Neural cell (in vitro differentiated cells): ENCODE data around the gene LAYN.

ENCODE experiments used
- CTCF ChIP-seq: fragments of 450-650 bp; IDR thresholded peaks from 2 replicates; pipeline ENCODE4 v1.5.1; 2014; ENCODE audit warnings: antibody characterized with exemption, mild to moderate bottlenecking, moderate library complexity; ENCODE audit not compliant: poor library complexity, severe bottlenecking
- EP300 ChIP-seq: fragments of 450-650 bp; conservative IDR thresholded peaks from 2 replicates; pipeline ENCODE4 v1.6.1; 2014; ENCODE audit warnings: antibody characterized with exemption, mild to moderate bottlenecking, moderate library complexity; ENCODE audit not compliant: poor library complexity, severe bottlenecking
- EZH2 ChIP-seq: fragments of 200-600, 300-800 bp; shearing (Covaris generic), sonication (generic); IDR thresholded peaks from 2 replicates; pipeline ENCODE4 v1.6.1; 2014; ENCODE audit warnings: antibody characterized with exemption, low read length, borderline replicate concordance, mild to moderate bottlenecking; ENCODE audit not compliant: insufficient read depth, poor library complexity, severe bottlenecking
- POLR2AphosphoS5 ChIP-seq: IDR thresholded peaks from 2 replicates; pipeline ENCODE4 v1.6.1; 2012
- REST ChIP-seq: IDR thresholded peaks from 2 replicates; pipeline ENCODE4 v1.6.1; 2012; ENCODE audit warnings: borderline replicate concordance
- TAF1 ChIP-seq: IDR thresholded peaks from 2 replicates; pipeline ENCODE4 v1.6.1; 2012; ENCODE audit warnings: low read depth

- TF ChIP-seq CTCF = no peak
- TF ChIP-seq EP300 = no peak
- no peak for TF ChIP-seq REST
- TF ChIP-seq EZH2 = no peak
- TF ChIP-seq TAF1 = no peak
- no peak for TF ChIP-seq POLR2AphosphoS5
Observed at GRCh38 chr11:111598148-111598547, 57.6 kb downstream of the LAYN start.
